AG08395 (cell line): Measurements from ENCODE around the gene AKTIP.

Source experiments
- DNase-seq: peaks from one replicate; pipeline ENCODE4 v3.0.0; 2012; ENCODE audit warnings: mixed read lengths, low spot score

The AKTIP gene

GRCh38 chr16:53480394-53480793 lies 22.6 kb downstream of the AKTIP start:
- no peak for DNase-seq

DNA sequence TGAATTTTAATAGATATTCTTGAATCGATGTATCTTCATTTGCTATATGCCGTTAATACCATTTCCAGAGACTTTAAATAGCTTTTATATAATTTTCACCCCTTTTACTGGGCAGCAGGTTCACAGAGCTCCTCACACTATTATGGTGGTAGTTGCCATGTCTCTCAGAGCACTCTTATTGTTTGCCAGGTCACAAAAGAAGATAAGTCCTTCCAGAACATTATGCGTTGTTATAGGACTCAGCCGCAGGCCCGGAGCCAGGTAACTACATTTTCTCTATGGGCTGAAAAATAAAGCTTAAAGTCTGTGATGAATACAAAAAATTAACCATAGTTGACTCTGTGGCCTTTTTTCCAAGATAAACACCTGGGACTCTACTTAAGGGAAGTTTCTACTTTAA lies 24.0 kb downstream of the AKTIP start:
- no peak for DNase-seq

DNA sequence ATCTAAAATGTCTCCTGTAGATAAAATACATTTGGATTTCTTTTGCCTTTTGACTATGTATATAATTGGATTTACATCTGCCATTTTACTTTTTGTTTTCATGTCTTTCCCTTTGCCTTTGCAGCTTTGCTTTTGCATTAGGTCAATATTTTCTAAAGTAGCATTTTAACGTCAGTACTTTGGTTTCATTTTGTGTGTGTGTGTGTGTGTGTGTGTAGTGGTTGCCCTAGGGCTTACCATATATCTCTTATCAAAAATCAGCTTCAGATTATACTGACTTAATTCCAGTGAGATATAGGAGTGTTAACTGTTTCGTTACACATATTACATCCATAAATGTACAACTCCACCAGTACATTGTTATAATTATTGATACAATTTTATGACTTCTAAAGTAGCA lies 26.1 kb downstream of the AKTIP start:
- DNase-seq = no peak

- peak; percentile 22 for DNase-seq
Observed at GRCh38 chr16:53465606-53466280, 37.3 kb downstream of the AKTIP start.

GRCh38 chr16:53458635-53459034 lies 44.4 kb downstream of the AKTIP start:
- DNase-seq = no peak

GRCh38 chr16:53457670-53458069 lies 45.3 kb downstream of the AKTIP start:
- DNase-seq = no peak

DNA sequence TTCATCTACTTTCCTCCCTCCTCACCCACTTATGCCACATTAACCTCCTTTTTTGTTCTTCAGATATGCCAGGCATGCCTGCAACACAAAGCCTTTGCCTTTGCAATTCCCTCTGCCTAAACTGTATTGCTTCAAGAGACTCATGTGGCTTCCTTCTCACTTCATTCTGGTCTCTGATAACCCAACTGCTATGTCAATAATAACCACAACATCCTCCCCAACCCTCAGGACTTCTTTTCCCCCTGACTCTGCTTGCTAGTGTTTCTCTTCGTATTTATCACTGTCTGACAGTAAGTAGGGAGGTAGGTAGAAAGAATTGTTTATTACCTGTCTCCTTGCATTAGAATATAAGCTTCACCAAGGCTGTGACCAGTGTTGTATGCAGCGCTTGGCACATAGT lies 46.4 kb downstream of the AKTIP start:
- no peak for DNase-seq

GRCh38 chr16:53453928-53454327 lies 49.1 kb downstream of the AKTIP start:
- no peak for DNase-seq

DNA sequence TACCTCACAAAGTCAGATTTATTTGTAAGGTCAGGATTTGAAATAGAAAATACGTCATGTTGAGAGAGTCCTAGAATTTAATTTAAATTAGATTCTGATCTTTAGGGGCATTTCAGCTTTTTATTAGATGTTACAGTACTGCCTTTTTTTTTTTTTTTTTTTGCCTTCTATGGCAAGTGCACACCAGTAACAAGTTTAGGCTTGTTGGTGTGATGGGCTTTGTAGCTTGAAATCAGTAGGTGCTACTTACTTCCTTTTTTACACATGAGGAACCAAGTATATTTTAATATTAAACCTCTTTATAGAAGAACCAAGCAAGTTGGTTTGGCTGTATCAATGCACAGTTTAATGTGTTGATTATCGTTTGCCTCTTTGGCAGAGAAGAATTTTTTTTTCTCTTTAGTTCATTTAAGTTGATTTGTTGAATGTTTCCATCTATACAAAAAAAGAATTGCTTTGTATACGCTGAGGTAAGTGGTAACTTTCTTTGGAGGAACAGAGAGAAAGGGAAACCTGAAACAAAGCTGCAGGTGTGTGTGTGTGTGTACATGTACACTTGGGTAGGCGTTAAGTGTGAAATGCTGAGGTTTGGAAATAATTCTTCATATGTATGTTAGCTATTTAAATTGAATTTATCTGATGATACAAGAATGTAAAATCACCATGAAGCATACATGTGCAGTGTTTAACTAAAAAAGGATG lies 53.0 kb downstream of the AKTIP start:
- DNase-seq = no peak

DNA sequence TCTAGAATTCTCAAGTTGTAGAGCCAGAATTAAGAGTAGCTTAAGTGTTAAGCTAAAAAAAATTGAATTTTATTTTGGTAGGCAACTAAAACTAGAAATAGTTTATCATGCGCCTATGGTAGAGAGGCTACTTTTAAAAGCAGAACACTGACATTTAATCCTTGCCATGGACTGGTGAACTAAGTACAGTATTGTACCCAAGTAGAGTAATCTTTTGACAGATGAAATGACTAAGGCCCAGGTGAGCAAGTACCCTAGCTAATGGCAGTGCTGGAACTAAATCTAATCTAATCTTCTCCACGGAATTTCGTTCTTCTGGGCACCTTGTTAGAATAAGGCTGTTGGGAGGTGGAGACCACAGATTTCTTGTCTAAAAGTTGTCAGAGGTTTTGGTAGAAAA lies 56.9 kb downstream of the AKTIP start:
- DNase-seq = no peak

GRCh38 chr16:53445534-53445933 lies 57.5 kb downstream of the AKTIP start:
- no peak for DNase-seq
